Right cardiac atrium (tissue), 5 donors: ENCODE measurements around the gene DCLK1. TPM values are rescaled to one million over a fixed set of nuclear protein-coding genes. Genes with fewer than 3 reads are reported as not detected.

Source experiments
- ATAC-seq, 2 donors: fragments of 200-7000 bp; cut with Tn5 transposase; one replicate each; pipeline versions ENCODE4 v1.8.0 to v1.9.1; 2020; ENCODE audit warnings: moderate library complexity in 2 of 2, mild to moderate bottlenecking in 1 of 2
- DNase-seq, 3 donors: peaks; one replicate each; pipeline ENCODE4 v3.0.0-alpha.2; 2020
- H3K27ac ChIP-seq: one replicate; pipeline ENCODE4 v1.5.1; 2013; ENCODE audit warnings: mild to moderate bottlenecking, low read length, control low read depth, moderate library complexity
- H3K27me3 ChIP-seq: one replicate; pipeline ENCODE4 v1.6.1; 2013; ENCODE audit not compliant: control insufficient read depth, insufficient read depth
- H3K4me1 ChIP-seq: one replicate; pipeline ENCODE4 v1.6.1; 2013; ENCODE audit warnings: low read length; ENCODE audit not compliant: control insufficient read depth, insufficient read depth
- H3K4me3 ChIP-seq: one replicate; pipeline ENCODE4 v1.5.1; 2013; ENCODE audit warnings: low read length, control low read depth
- H3K9me3 ChIP-seq: one replicate; pipeline ENCODE4 v1.6.1; 2013; ENCODE audit warnings: low read length; ENCODE audit not compliant: control insufficient read depth
- WGBS: extraction: QIAGEN DNeasy Blood & Tissue Kit; methylation state at CpG from one replicate; pipeline ENCODE4 v1.1.7; 2013; 5-methylcytosine and 5-hydroxymethylcytosine counted together
- intact Hi-C, 4 donors: fragments of 100-400 bp; cut with DNase I; formaldehyde crosslinking; loops; one replicate each; pipeline versions ENCODE4 v1.11.0 to v1.14.0; 2022 to 2023
- polyA plus RNA-seq: library from polyadenylated mRNA; stranded (reverse); fragments of 200-250 nt; gene quantifications from one replicate; pipeline ENCODE4 v1.2.3, GENCODE V29; 2013
- total RNA-seq, 4 donors: library from RNA; stranded (reverse); fragmentation: NEBNext Ultra II Directional; extraction: Animal tissue kit (Norgen Biotek cat#: 25700); gene quantifications; one replicate each; pipeline ENCODE4 v1.2.1, GENCODE V29; 2021
- donor health status: healthy with polysubstance abuse.
- donor health status: DM: no; HTN: yes; CAD: no.
- donor health status: DM: no; HTN: no; CAD: no.
- donor health status: DM: no; HTN: yes; CAD: no; lungs with severe emphysema.
- donor health status: DM: yes; HTN: yes; CAD: no.

DCLK1 gene
- total and polyA plus RNA-seq, 5 donors, result 5.1 to 19.8 (median 16.1) TPM

DNA sequence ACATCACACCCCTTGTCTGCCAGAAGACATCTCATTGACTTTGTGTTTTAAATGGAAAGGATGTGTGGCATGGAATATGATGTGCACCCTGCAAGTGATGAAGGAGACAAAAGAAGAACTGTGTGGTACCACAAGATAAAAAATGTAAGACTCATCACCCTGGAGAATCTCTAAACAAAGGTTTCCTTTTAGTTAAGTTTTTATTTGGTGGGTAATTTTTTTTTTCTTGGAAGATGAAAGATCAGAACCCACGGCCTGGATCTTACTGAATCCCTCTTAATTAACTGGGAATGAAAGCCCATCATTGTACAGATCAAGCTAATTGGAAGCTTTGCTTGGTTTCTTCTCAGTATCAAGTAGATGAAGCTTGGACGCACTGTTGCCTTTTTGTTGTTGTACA, 129.6 kb downstream of the DCLK1 start:
- no peaks in the 10 kb centered on the region for H3K9me3 ChIP-seq
- no peak overlapping the region for H3K27ac ChIP-seq
- H3K4me3 ChIP-seq, result no peak overlapping the region
- intact Hi-C loops, result no loop called here
- 78% methylated on average over 2 of the region's 2 CpGs for WGBS
- no peaks in the 10 kb centered on the region for H3K4me1 ChIP-seq
- H3K27me3 ChIP-seq, result no peaks in the 10 kb centered on the region
- ATAC-seq (no peak), DNase-seq (no peak)

- intact Hi-C loops, result no loop called here
- no peak for ATAC-seq
- no peak overlapping the region for H3K27ac ChIP-seq
- 74% methylated on average over 2 of the region's 2 CpGs for WGBS
- no peaks in the 10 kb centered on the region for H3K9me3 ChIP-seq
- no peak overlapping the region for H3K4me3 ChIP-seq
- DNase-seq, result no peak
- no peaks in the 10 kb centered on the region for H3K4me1 ChIP-seq
- H3K27me3 ChIP-seq, result no peaks in the 10 kb centered on the region
These were observed 131.2 kb downstream of the DCLK1 start for GRCh38 chr13:36000028-36000427.

GRCh38 chr13:35996360-35996759, 134.8 kb downstream of the DCLK1 start:
- WGBS, result 89% methylated on average over 3 of the region's 3 CpGs

DNA sequence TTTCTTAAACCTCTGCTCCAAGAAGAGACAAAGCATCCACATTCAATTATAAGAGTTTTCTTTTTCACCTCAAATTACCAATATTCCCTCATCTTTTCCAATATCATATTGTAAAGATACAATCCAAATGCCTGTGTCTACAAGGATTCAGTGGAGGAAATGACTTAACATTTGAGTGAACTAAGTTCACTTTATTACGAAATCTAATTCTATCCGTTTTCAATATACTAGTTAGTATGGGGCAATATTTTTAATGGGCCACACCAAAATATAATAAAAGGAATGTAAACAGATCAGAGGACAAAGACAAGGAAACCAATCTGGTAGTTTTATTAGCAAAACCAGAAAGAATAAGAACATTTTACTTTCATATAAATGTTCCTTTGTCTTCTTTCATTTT, 136.0 kb downstream of the DCLK1 start:
- Histone ChIP-seq H3K27ac (no peak overlapping the region), H3K4me1 (peaks cover 2% of the 10 kb centered on the region), H3K9me3 (no peaks in the 10 kb centered on the region), H3K4me3 (no peak overlapping the region), H3K27me3 (no peaks in the 10 kb centered on the region)
- ATAC-seq (no peak), DNase-seq (no peak)
- intact Hi-C loops, result no loop called here
- WGBS, result 59% methylated on average over 2 of the region's 2 CpGs

More at GRCh38 chr13:35996360-35996759, 134.8 kb downstream of the DCLK1 start:
- DNase-seq, result no peak
- Histone ChIP-seq H3K4me1 (peaks cover 2% of the 10 kb centered on the region), H3K4me3 (no peak overlapping the region), H3K9me3 (no peaks in the 10 kb centered on the region), H3K27me3 (no peaks in the 10 kb centered on the region), H3K27ac (no peak overlapping the region)
- intact Hi-C loops, result no loop called here
- ATAC-seq, result no peak

DNA sequence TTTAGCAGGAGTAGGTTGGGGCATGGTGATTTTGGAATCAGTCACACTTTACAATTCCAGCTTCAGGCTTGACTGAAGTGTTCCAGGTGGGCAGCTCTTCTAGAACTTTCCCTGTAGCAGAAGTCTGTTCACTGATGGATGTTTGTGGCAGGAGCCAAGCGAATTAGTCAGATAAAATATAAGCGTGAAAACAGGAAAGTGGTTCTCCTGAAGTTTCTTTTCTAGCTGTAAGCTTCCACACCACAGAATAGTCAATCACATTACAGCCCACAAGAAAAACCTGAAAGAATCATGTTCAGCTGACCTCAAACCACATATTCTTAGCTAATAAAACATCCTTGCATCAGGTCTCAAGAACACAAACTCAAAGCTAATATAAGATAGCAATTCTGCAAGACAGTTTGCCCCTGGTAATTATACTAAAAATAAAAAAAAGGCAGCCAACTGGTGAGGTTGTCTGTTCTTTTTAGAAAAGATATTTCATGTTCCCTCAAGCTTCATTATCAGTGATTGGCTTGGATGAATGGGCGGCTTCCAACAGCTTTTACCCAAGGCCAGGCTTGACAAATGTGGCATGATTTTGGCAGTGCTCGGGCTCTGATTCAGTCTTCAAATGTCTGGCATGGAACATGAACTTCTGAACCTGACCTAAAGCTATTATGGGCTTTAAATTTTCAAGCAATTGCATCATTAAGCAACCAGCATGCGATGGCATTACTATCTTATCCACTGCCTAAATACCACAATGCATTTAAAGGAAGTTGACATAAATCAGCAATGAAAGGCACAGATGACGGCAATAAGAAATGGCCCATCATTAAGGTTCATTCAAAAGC, 136.8 kb downstream of the DCLK1 start:
- 39% methylated on average over 6 of the region's 6 CpGs for WGBS
- peak; percentile 86 for ATAC-seq
- DNase-seq, result peak in 2 of 3 donors; percentile 59 to 77

GRCh38 chr13:35993686-35994085, 137.5 kb downstream of the DCLK1 start:
- intact Hi-C loops, result no loop called here
- 36% methylated on average over 1 of the region's 1 CpG for WGBS
- no peaks in the 10 kb centered on the region for H3K9me3 ChIP-seq
- no peak for ATAC-seq
- no peak for DNase-seq
- no peaks in the 10 kb centered on the region for H3K27me3 ChIP-seq
- H3K27ac ChIP-seq, result no peak overlapping the region
- no peak overlapping the region for H3K4me3 ChIP-seq
- peaks cover 2% of the 10 kb centered on the region for H3K4me1 ChIP-seq

More for the DNA sequence above, 136.8 kb downstream of the DCLK1 start:
- H3K4me3 ChIP-seq, result no peak overlapping the region
- intact Hi-C loops, result no loop called here
- H3K27me3 ChIP-seq, result no peaks in the 10 kb centered on the region
- no peaks in the 10 kb centered on the region for H3K9me3 ChIP-seq
- peaks cover 2% of the 10 kb centered on the region for H3K4me1 ChIP-seq
- peak overlapping the region; percentile 67 for H3K27ac ChIP-seq

DNA sequence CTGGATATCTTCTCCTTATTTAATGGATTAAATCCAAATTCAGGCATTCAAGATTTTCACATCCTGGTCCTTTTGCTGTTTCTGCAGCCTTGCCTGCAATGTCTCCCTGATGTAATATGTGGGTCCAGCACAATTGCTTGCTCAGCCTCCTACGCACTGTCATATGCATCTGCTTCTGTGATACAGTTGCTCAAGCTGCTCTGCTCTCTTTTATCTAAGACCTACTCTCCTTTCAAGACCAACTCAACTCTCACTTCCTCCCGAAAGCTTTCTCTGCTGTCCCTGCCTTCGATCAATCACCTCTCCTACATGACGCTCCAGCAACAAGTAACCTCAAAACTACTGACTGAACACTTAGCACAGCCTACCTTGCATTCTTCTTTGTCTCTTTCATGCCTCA, 138.2 kb downstream of the DCLK1 start:
- intact Hi-C loops, result no loop called here
- H3K4me3 ChIP-seq, result no peak overlapping the region
- DNase-seq, result no peak
- no peak overlapping the region for H3K27ac ChIP-seq
- no peaks in the 10 kb centered on the region for H3K9me3 ChIP-seq
- 71% methylated on average over 4 of the region's 4 CpGs for WGBS
- ATAC-seq, result peak in 1 of 2 donors; percentile 15
- peaks cover 2% of the 10 kb centered on the region for H3K4me1 ChIP-seq
- no peaks in the 10 kb centered on the region for H3K27me3 ChIP-seq

DNA sequence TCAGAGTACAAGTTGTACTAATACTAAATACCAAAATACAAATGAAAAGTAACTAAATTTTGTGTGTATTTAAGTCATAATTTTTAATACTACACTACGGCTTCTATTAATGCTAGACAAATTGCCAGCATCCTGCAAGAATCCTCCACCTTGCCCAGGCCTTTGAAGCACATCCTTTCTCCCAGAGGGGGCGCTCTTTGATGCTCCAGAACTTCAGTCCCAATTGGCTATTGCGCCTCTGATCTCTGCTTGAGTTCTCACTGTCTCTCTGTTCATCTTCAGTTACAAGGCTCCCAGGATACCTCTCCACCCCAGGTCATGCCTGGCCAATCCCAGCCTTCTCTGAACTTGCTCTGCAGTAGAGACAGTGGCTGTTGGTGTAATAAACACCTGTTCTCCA, 141.0 kb downstream of the DCLK1 start:
- no peak overlapping the region for H3K27ac ChIP-seq
- ATAC-seq, result no peak
- H3K27me3 ChIP-seq, result no peaks in the 10 kb centered on the region
- H3K4me1 ChIP-seq, result peaks cover 2% of the 10 kb centered on the region
- DNase-seq, result no peak
- H3K4me3 ChIP-seq, result no peak overlapping the region
- no peaks in the 10 kb centered on the region for H3K9me3 ChIP-seq
- WGBS, result 87% methylated on average over 3 of the region's 3 CpGs
- intact Hi-C loops, result no loop called here

DNA sequence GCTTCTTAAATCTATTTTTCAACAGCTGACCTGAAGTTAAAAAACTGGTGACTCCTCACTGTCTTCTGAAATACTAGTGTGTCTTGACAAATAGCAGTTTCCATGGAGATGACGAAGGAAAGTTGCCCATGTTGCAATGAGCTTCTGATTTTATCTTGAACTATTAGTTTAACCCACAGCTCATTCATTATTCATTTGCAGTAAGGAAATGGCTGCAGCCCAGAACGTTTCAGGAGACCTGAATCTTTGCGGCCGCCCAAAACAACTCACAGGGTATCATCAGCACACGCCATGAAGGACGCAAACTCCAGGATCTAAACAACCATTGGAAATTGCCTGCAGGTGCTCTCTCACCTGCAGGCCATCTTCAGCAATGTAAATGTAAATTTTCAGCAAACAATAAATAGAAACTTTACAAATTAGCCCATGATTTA, 142.5 kb downstream of the DCLK1 start:
- ATAC-seq (no peak), DNase-seq (no peak)
- 80% methylated on average over 6 of the region's 6 CpGs for WGBS
- intact Hi-C loops, result no loop called here
- no peak overlapping the region for H3K27ac ChIP-seq
- H3K9me3 ChIP-seq, result no peaks in the 10 kb centered on the region
- peaks cover 2% of the 10 kb centered on the region for H3K4me1 ChIP-seq
- no peaks in the 10 kb centered on the region for H3K27me3 ChIP-seq
- H3K4me3 ChIP-seq, result no peak overlapping the region

DNA sequence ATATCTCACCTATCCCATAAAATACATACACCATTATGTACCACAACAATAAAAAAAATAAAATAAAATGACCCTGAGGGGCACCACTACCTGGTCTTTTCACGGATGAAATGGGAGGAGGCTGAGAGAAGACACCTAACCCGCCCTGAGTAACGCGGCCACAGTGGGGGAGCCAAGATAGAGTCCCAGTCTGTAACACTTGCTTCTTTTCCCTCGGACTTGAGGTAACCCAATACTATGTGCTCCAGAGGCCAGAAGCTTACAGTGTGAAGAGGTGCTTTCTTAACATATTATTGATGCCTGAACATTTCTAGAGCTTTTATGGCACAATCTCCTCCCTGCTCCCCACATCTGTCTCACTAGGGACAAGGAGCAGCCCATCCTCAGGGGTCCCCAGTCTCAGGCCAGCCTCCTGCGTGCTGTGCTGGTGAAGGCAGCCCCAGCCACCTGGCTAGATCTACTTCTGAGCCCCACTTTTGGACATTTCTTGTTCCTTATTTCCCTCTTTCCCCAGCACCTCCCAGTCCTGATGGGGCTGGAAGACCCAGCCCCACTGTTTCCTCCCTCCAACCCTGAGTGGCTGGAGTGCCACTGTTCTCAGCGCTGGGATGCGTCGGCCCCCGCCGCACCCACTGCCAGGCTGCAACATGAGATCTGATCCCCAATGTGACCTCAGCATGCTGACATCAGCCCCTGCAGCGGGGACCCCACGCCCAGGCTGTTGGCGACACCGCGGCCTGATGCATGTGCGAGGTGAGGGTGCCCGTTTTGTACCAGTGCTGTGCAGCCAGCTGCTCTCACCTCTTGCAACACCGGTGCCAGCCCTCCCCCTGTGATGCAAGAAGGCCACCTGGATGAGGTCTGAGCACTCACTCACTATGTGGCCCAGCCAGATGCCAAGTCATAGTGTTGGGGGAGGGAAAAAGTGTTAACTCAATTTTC, 143.3 kb downstream of the DCLK1 start:
- intact Hi-C loops, result no loop called here
- Histone ChIP-seq H3K27ac (no peak overlapping the region), H3K27me3 (no peaks in the 10 kb centered on the region), H3K9me3 (no peaks in the 10 kb centered on the region), H3K4me3 (no peak overlapping the region), H3K4me1 (no peaks in the 10 kb centered on the region)
- DNase-seq (peak in 1 of 3 donors; percentile 20), ATAC-seq (peak in 1 of 2 donors; percentile 30)
- WGBS, result 67% methylated on average over 19 of the region's 19 CpGs
